Islet of Langerhans (tissue), 1 donor: ENCODE measurements around the gene PPIF.

Source experiments
- FAIRE-seq: peaks from one replicate; lab custom pipeline; 2011; peaks lifted over from hg19 to GRCh38; lab: Jason Lieb, UNC

The PPIF gene

GRCh38 chr10:79375321-79376077 lies 28.2 kb downstream of the PPIF start:
- FAIRE-seq, result no peak

GRCh38 chr10:79376078-79376628 lies 28.9 kb downstream of the PPIF start:
- no peak for FAIRE-seq

GRCh38 chr10:79376751-79377556 lies 29.7 kb downstream of the PPIF start:
- FAIRE-seq, result no peak

GRCh38 chr10:79377557-79378382 lies 30.5 kb downstream of the PPIF start:
- FAIRE-seq, result no peak

- no peak for FAIRE-seq
These were observed 31.0 kb downstream of the PPIF start for GRCh38 chr10:79378383-79378646.

- FAIRE-seq, result no peak
These were observed 31.6 kb downstream of the PPIF start for GRCh38 chr10:79378647-79379511.

- FAIRE-seq, result no peak
These were observed 32.3 kb downstream of the PPIF start for GRCh38 chr10:79379512-79380124.

- FAIRE-seq, result no peak
These were observed 33.1 kb downstream of the PPIF start for GRCh38 chr10:79380125-79380945.

GRCh38 chr10:79380946-79381721 lies 33.9 kb downstream of the PPIF start:
- FAIRE-seq, result no peak

GRCh38 chr10:79381804-79382221 lies 34.5 kb downstream of the PPIF start:
- no peak for FAIRE-seq

- FAIRE-seq, result no peak
These were observed 35.2 kb downstream of the PPIF start for GRCh38 chr10:79382491-79382941.

- no peak for FAIRE-seq
These were observed 36.8 kb downstream of the PPIF start for GRCh38 chr10:79383974-79384606.

GRCh38 chr10:79384773-79385391 lies 37.6 kb downstream of the PPIF start:
- FAIRE-seq, result no peak

GRCh38 chr10:79385392-79385795 lies 38.1 kb downstream of the PPIF start:
- FAIRE-seq, result no peak

- FAIRE-seq, result no peak
These were observed 38.7 kb downstream of the PPIF start for GRCh38 chr10:79385804-79386531.

GRCh38 chr10:79386637-79387465 lies 39.6 kb downstream of the PPIF start:
- no peak for FAIRE-seq

GRCh38 chr10:79387466-79387973 lies 40.3 kb downstream of the PPIF start:
- no peak for FAIRE-seq
